Nephron (organoid): Measurements from ENCODE around the gene PELI2.

ENCODE experiments used
- H3K27ac Mint-ChIP-seq, 3 experiments: 2 replicates each; pipeline ENCODE4 v1.8.0; 2020; ENCODE audit warnings: mixed read lengths in 3 of 3, mild to moderate bottlenecking in 2 of 3, moderate library complexity in 1 of 3
- H3K27me3 Mint-ChIP-seq: 2 replicates; pipeline ENCODE4 v1.8.0; 2021; ENCODE audit warnings: low read depth, mild to moderate bottlenecking, moderate library complexity, mixed read lengths
- H3K36me3 Mint-ChIP-seq: 2 replicates; pipeline ENCODE4 v1.8.0; 2020; ENCODE audit warnings: low read depth, mixed read lengths
- H3K4me1 Mint-ChIP-seq: 2 replicates; pipeline ENCODE4 v1.8.0; 2020; ENCODE audit warnings: mixed read lengths
- H3K4me3 Mint-ChIP-seq, 3 experiments: 2 replicates each; pipeline ENCODE4 v1.8.0; 2020; ENCODE audit warnings: mild to moderate bottlenecking in 3 of 3, mixed read lengths in 3 of 3, moderate library complexity in 2 of 3
- H3K9me3 Mint-ChIP-seq: 2 replicates; pipeline ENCODE4 v1.8.0; 2020; ENCODE audit warnings: mixed read lengths
- TF ChIP-seq, protein P1 (sequence below), 3 experiments: fragments of 200-600 bp; sonication (generic); IDR thresholded peaks; one replicate each; pipeline ENCODE4 v1.5.0; 2021; ENCODE audit warnings: antibody characterized with exemption in 3 of 3; ENCODE audit not compliant: unreplicated experiment in 3 of 3

Gene PELI2

DNA sequence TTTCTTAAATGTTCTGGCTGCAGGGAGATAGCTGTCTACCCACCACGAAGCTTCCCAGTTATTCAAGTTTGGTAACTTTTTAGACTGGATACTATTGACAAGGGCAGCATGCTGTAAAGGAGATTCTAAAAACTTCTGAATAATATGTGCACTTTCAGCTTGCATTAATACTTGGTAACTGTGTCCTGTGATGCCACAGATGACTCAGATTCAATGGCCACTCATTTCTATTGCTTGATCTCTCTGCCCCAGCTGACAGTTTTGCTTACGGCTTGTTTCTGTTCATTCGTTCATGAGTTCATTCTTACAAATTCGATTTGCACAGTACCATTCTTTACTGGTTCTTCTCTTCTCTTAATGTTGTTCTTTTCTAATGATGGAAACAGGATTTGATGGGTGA lies 142.8 kb downstream of the PELI2 start:
- Mint-ChIP-seq H3K4me3 (no peak overlapping the region), H3K36me3 (peaks cover 14% of the 10 kb centered on the region), H3K27me3 (peaks cover 7% of the 10 kb centered on the region), H3K4me1 (no peaks in the 10 kb centered on the region), H3K27ac (no peak overlapping the region), H3K9me3 (peaks cover 17% of the 10 kb centered on the region)
- TF ChIP-seq, protein P1, sequence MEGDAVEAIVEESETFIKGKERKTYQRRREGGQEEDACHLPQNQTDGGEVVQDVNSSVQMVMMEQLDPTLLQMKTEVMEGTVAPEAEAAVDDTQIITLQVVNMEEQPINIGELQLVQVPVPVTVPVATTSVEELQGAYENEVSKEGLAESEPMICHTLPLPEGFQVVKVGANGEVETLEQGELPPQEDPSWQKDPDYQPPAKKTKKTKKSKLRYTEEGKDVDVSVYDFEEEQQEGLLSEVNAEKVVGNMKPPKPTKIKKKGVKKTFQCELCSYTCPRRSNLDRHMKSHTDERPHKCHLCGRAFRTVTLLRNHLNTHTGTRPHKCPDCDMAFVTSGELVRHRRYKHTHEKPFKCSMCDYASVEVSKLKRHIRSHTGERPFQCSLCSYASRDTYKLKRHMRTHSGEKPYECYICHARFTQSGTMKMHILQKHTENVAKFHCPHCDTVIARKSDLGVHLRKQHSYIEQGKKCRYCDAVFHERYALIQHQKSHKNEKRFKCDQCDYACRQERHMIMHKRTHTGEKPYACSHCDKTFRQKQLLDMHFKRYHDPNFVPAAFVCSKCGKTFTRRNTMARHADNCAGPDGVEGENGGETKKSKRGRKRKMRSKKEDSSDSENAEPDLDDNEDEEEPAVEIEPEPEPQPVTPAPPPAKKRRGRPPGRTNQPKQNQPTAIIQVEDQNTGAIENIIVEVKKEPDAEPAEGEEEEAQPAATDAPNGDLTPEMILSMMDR (IDR thresholded peaks at IDR 0.05; ENCODE audit: unreplicated experiment in 3 of 3), result no peak

DNA sequence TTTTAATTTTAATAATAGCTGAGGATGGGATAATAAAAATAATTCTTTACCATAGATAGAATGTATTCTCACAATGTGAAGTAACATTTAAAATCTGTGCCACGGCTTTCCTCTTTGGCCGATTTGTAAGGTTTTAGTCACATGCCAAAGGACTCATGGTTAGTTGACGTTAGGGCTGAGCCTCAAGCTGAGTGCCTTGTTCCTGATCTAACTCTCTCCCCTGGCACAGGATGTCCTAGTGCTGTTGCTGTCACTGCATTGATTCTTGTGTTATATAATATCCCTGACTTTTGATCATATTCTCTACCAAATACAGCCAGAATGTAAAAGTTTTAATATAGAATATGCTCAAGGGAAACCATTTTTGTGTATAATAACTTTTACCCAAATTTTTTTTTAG lies 144.3 kb downstream of the PELI2 start:
- Mint-ChIP-seq H3K4me1 (no peaks in the 10 kb centered on the region), H3K27me3 (peaks cover 7% of the 10 kb centered on the region), H3K9me3 (peaks cover 13% of the 10 kb centered on the region), H3K27ac (no peak overlapping the region), H3K36me3 (peaks cover 14% of the 10 kb centered on the region), H3K4me3 (no peak overlapping the region)
- TF ChIP-seq, protein P1 (IDR thresholded peaks at IDR 0.05; ENCODE audit: unreplicated experiment in 3 of 3), result no peak

DNA sequence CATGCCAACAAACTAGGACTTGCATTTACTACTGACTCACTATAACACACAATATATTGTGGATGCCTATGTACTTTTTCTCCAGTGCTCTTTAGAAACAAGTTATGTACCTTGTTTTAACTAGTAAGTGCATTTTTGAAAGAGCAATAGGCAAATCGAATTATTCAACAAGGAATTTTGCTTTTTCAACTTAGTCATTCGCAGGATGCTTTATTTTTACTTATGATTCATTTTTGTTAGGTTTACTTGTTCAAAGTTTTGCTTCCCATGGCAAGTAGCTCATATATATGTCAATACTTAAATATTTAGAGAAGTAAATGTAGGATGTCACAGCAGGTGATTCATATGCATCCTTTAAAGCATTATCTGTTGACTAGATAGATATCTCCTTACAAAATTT lies 149.8 kb downstream of the PELI2 start:
- Mint-ChIP-seq H3K9me3 (no peaks in the 10 kb centered on the region), H3K27ac (no peak overlapping the region), H3K4me3 (no peak overlapping the region), H3K4me1 (no peaks in the 10 kb centered on the region), H3K27me3 (peaks cover 11% of the 10 kb centered on the region), H3K36me3 (no peaks in the 10 kb centered on the region)
- TF ChIP-seq, protein P1 (IDR thresholded peaks at IDR 0.05; ENCODE audit: unreplicated experiment in 3 of 3), result no peak

DNA sequence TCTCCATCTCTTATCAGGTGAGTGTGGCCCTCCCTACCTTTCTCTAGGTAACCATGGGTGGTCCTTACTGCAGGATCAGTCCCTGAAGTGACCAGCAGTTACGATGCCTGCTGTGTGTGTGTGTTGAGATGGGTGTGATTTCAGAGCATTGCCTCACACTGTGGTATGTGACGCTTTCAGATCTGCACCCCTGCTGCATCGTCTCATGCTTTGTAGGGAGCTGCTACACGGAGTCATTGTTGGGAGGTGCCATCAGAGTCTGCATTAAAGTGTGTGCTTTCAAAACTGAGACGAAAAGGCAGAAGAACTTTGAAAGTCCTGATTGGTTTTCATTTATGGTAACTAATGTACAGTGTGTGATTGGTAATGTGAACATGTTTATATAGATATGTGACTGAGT lies 150.5 kb downstream of the PELI2 start:
- Mint-ChIP-seq H3K27me3 (peaks cover 11% of the 10 kb centered on the region), H3K36me3 (no peaks in the 10 kb centered on the region), H3K4me3 (no peak overlapping the region), H3K27ac (no peak overlapping the region), H3K4me1 (no peaks in the 10 kb centered on the region), H3K9me3 (no peaks in the 10 kb centered on the region)
- TF ChIP-seq, protein P1 (IDR thresholded peaks at IDR 0.05; ENCODE audit: unreplicated experiment in 3 of 3), result no peak

DNA sequence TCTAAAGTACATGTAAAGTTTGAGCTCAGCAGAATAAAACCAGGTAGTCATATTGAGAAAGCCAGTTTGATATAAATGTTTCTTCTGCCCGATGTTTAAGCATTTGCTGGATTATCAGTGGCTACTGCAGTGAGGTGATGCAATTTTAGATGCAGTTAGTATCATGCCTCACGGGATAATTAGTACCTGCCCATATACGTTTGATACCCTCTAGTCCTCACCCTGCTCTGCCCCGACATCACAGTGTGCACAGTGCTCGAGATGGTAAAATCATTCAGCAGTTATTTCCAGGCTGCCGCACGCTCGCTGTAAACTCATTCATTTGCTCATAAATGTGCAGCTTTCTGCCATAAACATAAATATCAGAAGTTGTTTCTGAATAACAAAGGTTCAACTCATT lies 152.7 kb downstream of the PELI2 start:
- Mint-ChIP-seq H3K9me3 (no peaks in the 10 kb centered on the region), H3K4me1 (no peaks in the 10 kb centered on the region), H3K27me3 (peaks cover 11% of the 10 kb centered on the region), H3K36me3 (peaks cover 5% of the 10 kb centered on the region), H3K4me3 (no peak overlapping the region), H3K27ac (no peak overlapping the region)
- TF ChIP-seq, protein P1 (IDR thresholded peaks at IDR 0.05; ENCODE audit: unreplicated experiment in 3 of 3), result no peak

DNA sequence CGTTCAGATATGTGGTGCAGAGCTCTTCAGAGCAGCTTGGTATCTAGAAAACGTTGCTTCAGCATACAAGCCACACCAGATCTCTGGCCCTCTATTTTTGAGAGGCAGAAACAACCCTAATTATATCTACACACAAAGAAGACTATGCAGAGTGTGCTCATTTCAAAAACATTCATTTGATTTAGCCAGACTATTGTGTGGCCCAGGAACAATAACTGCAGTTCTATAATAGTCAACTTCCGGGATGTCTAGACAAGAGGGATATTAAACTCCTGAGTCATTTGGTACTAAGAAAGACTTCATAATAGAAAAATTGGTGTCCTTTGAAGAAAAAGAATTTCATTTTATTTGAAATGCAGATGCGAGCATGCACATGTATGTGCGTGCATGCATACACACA lies 153.8 kb downstream of the PELI2 start:
- no peak overlapping the region for H3K4me3 Mint-ChIP-seq
- peaks cover 10% of the 10 kb centered on the region for H3K36me3 Mint-ChIP-seq
- no peaks in the 10 kb centered on the region for H3K4me1 Mint-ChIP-seq
- peaks cover 11% of the 10 kb centered on the region for H3K27me3 Mint-ChIP-seq
- H3K27ac Mint-ChIP-seq, result no peak overlapping the region
- H3K9me3 Mint-ChIP-seq, result no peaks in the 10 kb centered on the region
- TF ChIP-seq, protein P1 (IDR thresholded peaks at IDR 0.05; ENCODE audit: unreplicated experiment in 3 of 3), result no peak
